A549 treated with dexamethasone at 1 μM for 4 hours (cell line): ENCODE results near the gene MTRF1. TPM values are rescaled to one million over a fixed set of nuclear protein-coding genes. Genes with fewer than 3 reads are reported as not detected.

Source experiments
- total RNA-seq: library from RNA; stranded (reverse); fragments of 200-300 nt; extraction: Qiagen RNA extraction; gene quantifications from 5 replicates; pipeline ENCODE4 v1.2.3, GENCODE V29; 2022

The MTRF1 gene
- 3.9 to 5.5 TPM (median 5.1 TPM) in 5 replicates for total RNA-seq

GRCh38 chr13:41263261-41263971, at the start of gene MTRF1:
Gene MTRF1, minus strand, starts transcription at chr13:41263576. Its CDS starts 2,669 bp downstream, at chr13:41260907.

GRCh38 chr13:41310963-41311405, 47.6 kb upstream of the MTRF1 start, which contains the start of gene NAA16:
Gene NAA16, plus strand, starts transcription at chr13:41311267. Its CDS starts 262 bp downstream, at chr13:41311529.

GRCh38 chr13:41193919-41194824, 69.2 kb downstream of the MTRF1 start, which contains the start of gene KBTBD7:
Gene KBTBD7, minus strand, starts transcription at chr13:41194569. Its CDS starts 312 bp downstream, at chr13:41194257.

Other genes with a start within 250 kb of the MTRF1 start
- 38.7 to 54.5 TPM (median 47.0 TPM) in 5 replicates for gene ELF1, start 244.3 kb downstream of the MTRF1 start, total RNA-seq
- gene WBP4, start 202.1 kb downstream of the MTRF1 start, total RNA-seq: 8.5 to 11.1 TPM (median 9.8 TPM) in 5 replicates
- 4.6 to 6.4 TPM (median 5.3 TPM) in 5 replicates for gene KBTBD6, start 130.8 kb downstream of the MTRF1 start, total RNA-seq
- gene KBTBD7, start 69.0 kb downstream of the MTRF1 start, total RNA-seq: 2.1 to 3.1 TPM (median 2.9 TPM) in 5 replicates
- gene NAA16, start 47.7 kb upstream of the MTRF1 start, total RNA-seq: 6.4 to 8.6 TPM (median 6.9 TPM) in 5 replicates
- gene RGCC, start 194.0 kb upstream of the MTRF1 start, total RNA-seq: 9.4 to 14.3 TPM (median 12.2 TPM) in 5 replicates